ENCODE data around the gene EI24.
A peak's percentile ranks its signal among the peaks of the same experiment; 100 is the strongest.
"Not testable (repeated sequence)": the region's sequence is repeated elsewhere in the genome, so short reads cannot be mapped to it uniquely, and the experiment has no call there.

EI24 gene

GRCh38 chr11:125568970-125569914, at the start of gene EI24:
Gene EI24, plus strand, starts transcription at chr11:125569477. Its CDS starts 3,051 bp downstream, at chr11:125572528.
- no peaks in the 10 kb centered on the region for H3K36me3 ChIP-seq (ENCODE audit: control insufficient read depth, insufficient read depth, low read length)
- no peaks in the 10 kb centered on the region for H3K9me3 ChIP-seq (ENCODE audit: control insufficient read depth, insufficient read depth, low read length)
- peak within 1 kb of the TSS; percentile 95 for H3K4me3 ChIP-seq (ENCODE audit: low read depth, low read length)
- H3K9ac ChIP-seq (ENCODE audit: low read depth, low read length) = peak within 1 kb of the TSS; percentile 97
- H3K4me1 ChIP-seq (ENCODE audit: control insufficient read depth, insufficient read depth, low read length) = peaks cover 3% of the 10 kb centered on the region
- no peaks in the 10 kb centered on the region for H3K27me3 ChIP-seq (ENCODE audit: control insufficient read depth, insufficient read depth, low read length)

GRCh38 chr11:125519860-125520834, 49.1 kb upstream of the EI24 start:
- H3K9me3 ChIP-seq (ENCODE audit: control insufficient read depth, insufficient read depth, low read length) = no peaks in the 10 kb centered on the region
- no peaks in the 10 kb centered on the region for H3K36me3 ChIP-seq (ENCODE audit: control insufficient read depth, insufficient read depth, low read length)
- H3K27me3 ChIP-seq (ENCODE audit: control insufficient read depth, insufficient read depth, low read length) = no peaks in the 10 kb centered on the region
- H3K4me1 ChIP-seq (ENCODE audit: control insufficient read depth, insufficient read depth, low read length) = peaks cover 8% of the 10 kb centered on the region
- H3K9ac ChIP-seq (ENCODE audit: low read depth, low read length) = no peak overlapping the region
- H3K4me3 ChIP-seq (ENCODE audit: low read depth, low read length) = no peak overlapping the region

- H3K27me3 ChIP-seq (ENCODE audit: control insufficient read depth, insufficient read depth, low read length) = no peaks in the 10 kb centered on the region
- H3K4me3 ChIP-seq (ENCODE audit: low read depth, low read length) = no peak overlapping the region
- H3K4me1 ChIP-seq (ENCODE audit: control insufficient read depth, insufficient read depth, low read length) = no peaks in the 10 kb centered on the region
- H3K9ac ChIP-seq (ENCODE audit: low read depth, low read length) = no peak overlapping the region
- no peaks in the 10 kb centered on the region for H3K36me3 ChIP-seq (ENCODE audit: control insufficient read depth, insufficient read depth, low read length)
- no peaks in the 10 kb centered on the region for H3K9me3 ChIP-seq (ENCODE audit: control insufficient read depth, insufficient read depth, low read length)
Observed at GRCh38 chr11:125525303-125525702, 44.0 kb upstream of the EI24 start.

GRCh38 chr11:125532668-125533067, 36.6 kb upstream of the EI24 start:
- no peaks in the 10 kb centered on the region for H3K4me1 ChIP-seq (ENCODE audit: control insufficient read depth, insufficient read depth, low read length)

GRCh38 chr11:125535585-125535984, 33.7 kb upstream of the EI24 start:
- Histone ChIP-seq H3K9me3 (ENCODE audit: control insufficient read depth, insufficient read depth, low read length) (no peaks in the 10 kb centered on the region), H3K4me1 (ENCODE audit: control insufficient read depth, insufficient read depth, low read length) (no peaks in the 10 kb centered on the region), H3K27me3 (ENCODE audit: control insufficient read depth, insufficient read depth, low read length) (no peaks in the 10 kb centered on the region), H3K9ac (ENCODE audit: low read depth, low read length) (no peak overlapping the region), H3K36me3 (ENCODE audit: control insufficient read depth, insufficient read depth, low read length) (no peaks in the 10 kb centered on the region), H3K4me3 (ENCODE audit: low read depth, low read length) (no peak overlapping the region)

More at GRCh38 chr11:125532668-125533067, 36.6 kb upstream of the EI24 start:
- no peaks in the 10 kb centered on the region for H3K27me3 ChIP-seq (ENCODE audit: control insufficient read depth, insufficient read depth, low read length)
- no peak overlapping the region for H3K9ac ChIP-seq (ENCODE audit: low read depth, low read length)
- H3K9me3 ChIP-seq (ENCODE audit: control insufficient read depth, insufficient read depth, low read length) = no peaks in the 10 kb centered on the region
- H3K36me3 ChIP-seq (ENCODE audit: control insufficient read depth, insufficient read depth, low read length) = no peaks in the 10 kb centered on the region
- H3K4me3 ChIP-seq (ENCODE audit: low read depth, low read length) = no peak overlapping the region

GRCh38 chr11:125536834-125537233, 32.4 kb upstream of the EI24 start:
- H3K4me1 ChIP-seq (ENCODE audit: control insufficient read depth, insufficient read depth, low read length); H3K4me3 ChIP-seq (ENCODE audit: low read depth, low read length); H3K9ac ChIP-seq (ENCODE audit: low read depth, low read length); H3K36me3 ChIP-seq (ENCODE audit: control insufficient read depth, insufficient read depth, low read length); H3K9me3 ChIP-seq (ENCODE audit: control insufficient read depth, insufficient read depth, low read length); H3K27me3 ChIP-seq (ENCODE audit: control insufficient read depth, insufficient read depth, low read length): not testable (repeated sequence)

- Histone ChIP-seq H3K9me3 (ENCODE audit: control insufficient read depth, insufficient read depth, low read length) (peaks cover 10% of the 10 kb centered on the region), H3K9ac (ENCODE audit: low read depth, low read length) (no peak overlapping the region), H3K4me3 (ENCODE audit: low read depth, low read length) (no peak overlapping the region), H3K27me3 (ENCODE audit: control insufficient read depth, insufficient read depth, low read length) (no peaks in the 10 kb centered on the region), H3K4me1 (ENCODE audit: control insufficient read depth, insufficient read depth, low read length) (no peaks in the 10 kb centered on the region), H3K36me3 (ENCODE audit: control insufficient read depth, insufficient read depth, low read length) (no peaks in the 10 kb centered on the region)
Observed at GRCh38 chr11:125542709-125543108, 26.6 kb upstream of the EI24 start.

GRCh38 chr11:125550780-125551179, 18.5 kb upstream of the EI24 start:
- Histone ChIP-seq H3K36me3 (ENCODE audit: control insufficient read depth, insufficient read depth, low read length) (no peaks in the 10 kb centered on the region), H3K9ac (ENCODE audit: low read depth, low read length) (no peak overlapping the region), H3K9me3 (ENCODE audit: control insufficient read depth, insufficient read depth, low read length) (peaks cover 7% of the 10 kb centered on the region), H3K4me3 (ENCODE audit: low read depth, low read length) (no peak overlapping the region), H3K4me1 (ENCODE audit: control insufficient read depth, insufficient read depth, low read length) (no peaks in the 10 kb centered on the region), H3K27me3 (ENCODE audit: control insufficient read depth, insufficient read depth, low read length) (no peaks in the 10 kb centered on the region)

- Histone ChIP-seq H3K9me3 (ENCODE audit: control insufficient read depth, insufficient read depth, low read length) (peaks cover 7% of the 10 kb centered on the region), H3K4me3 (ENCODE audit: low read depth, low read length) (no peak overlapping the region), H3K9ac (ENCODE audit: low read depth, low read length) (no peak overlapping the region), H3K27me3 (ENCODE audit: control insufficient read depth, insufficient read depth, low read length) (no peaks in the 10 kb centered on the region), H3K4me1 (ENCODE audit: control insufficient read depth, insufficient read depth, low read length) (no peaks in the 10 kb centered on the region), H3K36me3 (ENCODE audit: control insufficient read depth, insufficient read depth, low read length) (no peaks in the 10 kb centered on the region)
Observed at GRCh38 chr11:125551835-125552342, 17.4 kb upstream of the EI24 start.

GRCh38 chr11:125552927-125553326, 16.4 kb upstream of the EI24 start:
- Histone ChIP-seq H3K36me3 (ENCODE audit: control insufficient read depth, insufficient read depth, low read length) (no peaks in the 10 kb centered on the region), H3K4me3 (ENCODE audit: low read depth, low read length) (no peak overlapping the region), H3K4me1 (ENCODE audit: control insufficient read depth, insufficient read depth, low read length) (no peaks in the 10 kb centered on the region), H3K9me3 (ENCODE audit: control insufficient read depth, insufficient read depth, low read length) (peaks cover 3% of the 10 kb centered on the region), H3K27me3 (ENCODE audit: control insufficient read depth, insufficient read depth, low read length) (no peaks in the 10 kb centered on the region), H3K9ac (ENCODE audit: low read depth, low read length) (no peak overlapping the region)

GRCh38 chr11:125553357-125553756, 15.9 kb upstream of the EI24 start:
- Histone ChIP-seq H3K36me3 (ENCODE audit: control insufficient read depth, insufficient read depth, low read length) (no peaks in the 10 kb centered on the region), H3K4me3 (ENCODE audit: low read depth, low read length) (no peak overlapping the region), H3K27me3 (ENCODE audit: control insufficient read depth, insufficient read depth, low read length) (no peaks in the 10 kb centered on the region), H3K9me3 (ENCODE audit: control insufficient read depth, insufficient read depth, low read length) (peaks cover 3% of the 10 kb centered on the region), H3K9ac (ENCODE audit: low read depth, low read length) (no peak overlapping the region), H3K4me1 (ENCODE audit: control insufficient read depth, insufficient read depth, low read length) (no peaks in the 10 kb centered on the region)

Data from iPS-15b (cell line).